HT1080 (cell line): ENCODE data around the gene ANXA4. TPM values are rescaled to one million over a fixed set of nuclear protein-coding genes. Genes with fewer than 3 reads are reported as not detected.
"Not testable (repeated sequence)": the region's sequence is repeated elsewhere in the genome, so short reads cannot be mapped to it uniquely, and the experiment has no call there.

Experiments
- DNase-seq: peaks from one replicate; pipeline ENCODE4 v3.0.0-alpha.2; 2015; ENCODE audit warnings: low read depth
- total RNA-seq: library from RNA; depleted of rRNA; stranded (reverse); fragments of >200 nt; shearing (Covaris generic); gene quantifications from 2 replicates; pipeline ENCODE4 v1.2.3, GENCODE V29; 2014

The ANXA4 gene
- total RNA-seq, 1 experiment from 2014 or later: 36.2 TPM

DNA sequence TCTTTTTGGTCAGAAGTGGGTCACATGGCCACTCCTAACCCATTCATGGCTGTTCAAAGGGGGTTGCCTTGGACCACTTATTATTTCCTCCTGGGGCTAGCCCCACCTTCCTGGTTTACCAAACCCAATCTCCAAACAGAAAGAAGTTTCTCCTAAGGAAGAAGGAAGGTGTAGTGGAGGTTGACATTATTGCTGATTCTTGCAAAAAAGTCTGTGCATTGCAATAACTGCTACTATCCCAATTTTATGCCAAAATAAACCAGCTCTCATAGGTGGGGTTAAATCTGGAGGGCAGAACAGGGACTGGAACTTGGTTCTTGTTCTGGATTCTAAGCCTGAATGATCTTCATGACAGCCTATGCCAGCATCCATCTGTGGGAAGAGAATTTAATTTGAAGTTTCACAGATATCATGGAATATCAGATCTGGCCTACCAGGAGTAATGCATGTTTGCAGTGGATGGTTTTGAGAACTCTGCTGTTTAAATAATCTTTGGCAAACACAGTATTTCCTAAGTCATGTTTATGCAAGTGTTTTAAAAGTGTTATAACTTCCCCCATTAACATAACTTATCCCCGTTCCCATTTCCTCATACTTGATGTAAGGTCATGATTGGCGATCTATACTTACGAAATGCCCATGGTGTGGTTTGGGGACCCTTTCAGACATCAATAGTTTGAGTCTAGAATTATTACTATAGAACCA, 11.9 kb downstream of the ANXA4 start:
- DNase-seq: no peak

DNA sequence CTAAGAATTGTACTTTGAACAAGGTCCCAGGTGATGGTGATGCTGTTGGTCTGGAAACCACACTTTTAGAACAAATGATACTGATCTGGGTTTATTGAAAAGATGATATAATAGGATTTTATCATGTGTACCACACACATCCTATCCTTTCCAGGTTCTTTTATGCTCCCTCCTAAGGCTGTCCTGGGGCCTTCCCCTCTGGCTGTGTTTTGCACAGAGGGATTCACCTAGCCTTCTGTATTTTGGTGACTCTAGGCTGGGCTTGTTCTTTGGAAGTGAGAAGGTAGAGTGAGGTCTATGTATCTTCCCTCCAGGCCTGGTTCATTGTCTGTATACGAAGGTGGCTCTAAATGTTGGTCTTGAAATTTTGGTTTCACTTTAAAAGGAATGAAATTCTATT, 12.7 kb downstream of the ANXA4 start:
- no peak for DNase-seq

DNA sequence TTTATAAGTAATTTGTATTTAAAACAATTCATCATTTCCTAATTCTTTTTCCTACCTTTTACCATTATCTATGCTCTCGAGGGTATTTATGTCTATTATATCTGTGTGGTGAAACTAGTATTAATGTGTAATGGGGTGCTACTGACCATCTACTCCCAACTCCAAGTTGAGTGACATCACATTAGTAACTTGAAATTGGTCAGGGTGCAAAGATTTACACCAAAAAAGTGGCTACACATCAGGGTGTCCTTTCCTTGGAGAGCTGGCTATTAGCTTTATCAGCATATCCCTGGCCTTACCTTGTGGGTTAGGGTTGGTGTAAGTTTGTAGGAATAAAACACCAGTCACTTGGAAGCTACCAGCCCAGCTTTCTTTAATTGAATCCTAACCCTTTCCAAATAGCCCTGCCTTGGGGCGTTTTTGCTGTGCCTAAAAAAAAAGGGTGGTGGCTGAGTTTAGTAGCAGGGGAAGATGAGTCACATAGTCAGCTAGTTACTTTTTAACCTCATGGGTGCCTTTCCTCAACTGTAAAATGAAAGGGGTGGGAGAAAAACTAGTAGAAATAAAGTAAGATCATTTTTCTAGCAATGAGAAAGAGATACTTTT, 14.0 kb downstream of the ANXA4 start:
- peak; percentile 83 for DNase-seq

DNA sequence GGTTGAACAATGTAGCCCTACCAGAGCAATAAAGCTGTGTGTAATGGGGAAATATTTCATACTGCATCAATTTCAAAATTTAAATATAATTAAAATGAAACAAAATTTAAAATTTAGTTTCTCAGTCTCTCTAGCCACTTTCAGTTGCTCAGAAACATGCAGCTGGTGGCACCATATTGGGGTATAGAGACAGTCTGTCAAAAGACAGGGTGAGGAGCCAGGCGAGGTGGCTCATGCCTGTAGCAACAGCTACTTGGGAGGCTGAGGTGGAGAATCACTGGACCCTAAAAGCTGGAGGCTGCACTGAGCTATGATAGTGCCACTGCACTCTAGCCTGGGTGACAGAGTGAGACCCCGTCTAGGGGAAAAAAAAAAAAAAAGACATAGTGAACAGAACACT, 20.1 kb downstream of the ANXA4 start:
- DNase-seq: no peak

DNA sequence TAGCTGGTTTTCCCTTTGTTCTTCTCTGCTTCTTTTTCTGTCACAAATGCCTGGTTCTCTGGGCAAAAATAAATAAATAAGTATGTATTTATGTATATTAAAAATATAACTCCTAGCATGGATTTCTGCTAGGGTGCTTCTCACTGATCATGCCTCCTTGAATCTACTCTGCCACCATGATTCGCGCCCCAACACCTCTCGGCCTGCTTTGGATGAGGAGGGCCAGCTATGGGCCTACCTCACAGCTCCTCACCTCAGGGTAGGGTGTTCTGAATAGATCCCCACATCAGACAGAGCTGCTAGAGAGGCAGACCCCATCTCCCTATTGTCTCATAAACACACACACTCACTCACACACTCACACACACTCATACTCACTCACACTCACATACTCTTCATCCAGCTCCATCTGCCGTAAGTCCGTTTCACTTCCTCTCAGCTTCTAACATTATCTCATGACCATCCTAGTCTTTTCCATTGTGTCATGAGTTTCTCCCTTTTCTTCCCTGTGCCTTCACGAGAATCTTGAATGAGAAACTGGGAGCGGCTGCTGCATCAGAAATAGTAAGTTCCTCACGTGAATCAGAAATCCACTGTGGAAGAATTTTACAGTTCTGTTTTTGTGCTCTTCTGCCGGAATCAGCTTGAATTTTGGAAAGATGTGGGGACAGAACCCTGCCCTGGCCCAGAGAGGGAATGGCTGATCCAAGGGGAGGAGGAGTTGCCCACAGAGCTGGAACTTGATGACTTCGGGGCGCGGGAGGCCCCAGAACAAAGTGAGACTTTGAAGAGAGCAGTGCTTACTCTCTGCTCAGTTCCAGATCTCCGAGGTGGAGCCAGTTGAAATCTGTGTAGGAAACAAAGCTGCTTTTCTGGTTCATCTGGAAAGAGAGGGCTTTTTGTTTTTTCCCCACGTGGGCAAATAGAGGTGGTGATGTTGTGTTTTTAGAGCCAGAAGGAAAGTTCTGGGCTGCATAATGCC, 20.9 kb downstream of the ANXA4 start:
- DNase-seq: no peak

DNA sequence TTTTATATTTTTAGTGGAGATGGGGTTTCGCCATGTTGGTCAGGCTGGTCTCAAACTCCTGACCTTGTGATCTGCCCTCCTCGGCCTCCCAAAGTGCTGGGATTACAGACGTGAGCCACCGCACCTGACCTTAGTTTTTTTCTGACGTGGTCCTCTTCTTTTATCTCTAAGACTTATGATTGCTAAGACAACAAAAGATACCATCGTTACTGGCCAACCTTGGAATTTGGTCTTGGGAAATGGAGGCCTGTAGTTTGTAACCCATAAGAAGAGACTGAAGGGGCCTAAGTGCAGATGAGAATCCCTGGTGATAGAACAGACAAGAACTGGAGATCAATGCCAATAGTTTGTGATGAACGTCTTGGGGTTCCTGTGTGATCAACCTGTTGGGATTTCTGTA, 21.9 kb downstream of the ANXA4 start:
- not testable (repeated sequence) for DNase-seq

DNA sequence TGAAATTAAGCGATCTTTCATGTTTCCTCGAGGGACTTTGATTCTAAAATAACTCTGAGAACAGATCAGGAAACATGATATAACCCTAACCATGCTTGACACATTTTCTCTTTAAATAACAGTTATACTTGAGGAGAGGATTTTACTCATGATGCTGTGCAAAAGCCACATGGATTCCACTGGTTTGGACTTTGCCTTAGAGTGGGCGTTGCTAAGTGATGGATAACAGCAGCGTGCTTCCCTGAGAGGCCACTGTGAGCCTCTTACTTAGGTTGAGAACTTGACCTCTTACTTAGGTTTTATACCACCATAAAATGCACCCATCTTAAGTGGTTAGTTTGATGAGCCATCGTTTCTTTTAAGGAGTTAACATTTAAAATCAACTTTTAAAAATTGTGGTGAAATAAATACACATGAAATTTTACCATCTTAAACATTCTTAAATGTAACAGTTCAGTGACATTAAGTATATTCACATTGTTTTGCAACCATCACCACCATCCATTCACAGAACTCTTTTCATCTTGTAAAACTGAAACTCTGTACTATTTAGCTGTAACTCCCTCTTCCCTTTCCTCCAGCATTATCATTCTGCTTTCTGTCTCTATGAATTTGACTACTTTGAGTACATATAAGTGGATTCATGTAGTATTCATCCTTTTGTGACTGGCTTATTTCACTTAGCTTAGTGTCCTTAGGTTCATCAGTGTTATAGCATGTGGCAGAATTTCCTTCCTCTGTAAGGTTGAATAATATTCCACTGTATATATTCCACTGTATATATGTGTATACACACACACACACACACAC, 22.6 kb downstream of the ANXA4 start:
- DNase-seq: no peak

DNA sequence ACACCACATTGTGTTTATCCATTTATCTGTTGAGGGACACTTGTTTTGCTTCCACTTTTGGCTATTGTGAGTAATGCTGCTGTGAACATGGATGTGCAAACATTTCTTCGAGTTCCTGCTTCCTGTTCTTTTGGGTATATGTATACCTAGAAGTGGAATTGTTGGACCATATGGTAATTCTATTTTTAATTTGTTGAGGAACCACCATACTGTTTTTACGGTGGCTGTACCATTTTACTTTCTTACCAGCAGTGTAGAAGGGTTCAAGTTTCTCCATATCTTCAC, 23.1 kb downstream of the ANXA4 start:
- DNase-seq: no peak

DNA sequence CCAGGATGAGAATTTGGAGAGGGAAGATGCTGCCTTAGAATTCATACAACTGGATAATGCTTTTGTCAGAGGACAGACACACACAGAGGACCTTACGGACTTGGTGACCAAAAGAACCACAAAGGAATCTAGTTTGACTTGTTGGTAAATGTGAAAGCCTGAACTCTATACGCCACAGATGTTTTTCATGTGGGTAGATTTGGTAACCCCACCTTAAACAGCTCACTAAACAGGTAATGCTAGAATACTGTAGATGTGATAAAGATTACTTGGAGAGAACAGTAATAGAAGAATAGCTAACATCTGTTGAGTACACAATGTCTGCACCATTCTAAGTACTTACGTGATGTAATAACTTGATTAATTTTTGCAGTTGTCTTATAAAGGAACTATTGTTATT, 24.1 kb downstream of the ANXA4 start:
- DNase-seq: no peak

DNA sequence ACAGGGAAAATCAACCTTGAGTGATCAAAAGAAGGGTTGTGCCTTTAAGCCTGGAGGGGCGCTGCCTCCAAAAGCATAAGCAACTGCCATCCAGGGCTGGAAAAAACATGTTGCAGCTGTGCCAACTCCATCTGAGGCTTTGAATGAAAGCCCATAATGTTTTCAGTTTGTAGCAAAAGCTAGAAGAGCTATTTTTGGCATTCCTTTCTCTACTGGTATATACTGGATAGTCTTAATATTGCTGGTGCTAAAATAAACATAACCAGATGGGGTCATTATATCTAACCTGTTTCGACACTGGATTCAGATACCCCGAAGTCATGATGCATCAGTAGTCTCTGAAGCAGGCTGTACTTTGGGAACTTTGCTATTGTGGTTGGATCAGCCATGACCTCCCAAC, 25.1 kb downstream of the ANXA4 start:
- DNase-seq: peak; percentile 30

DNA sequence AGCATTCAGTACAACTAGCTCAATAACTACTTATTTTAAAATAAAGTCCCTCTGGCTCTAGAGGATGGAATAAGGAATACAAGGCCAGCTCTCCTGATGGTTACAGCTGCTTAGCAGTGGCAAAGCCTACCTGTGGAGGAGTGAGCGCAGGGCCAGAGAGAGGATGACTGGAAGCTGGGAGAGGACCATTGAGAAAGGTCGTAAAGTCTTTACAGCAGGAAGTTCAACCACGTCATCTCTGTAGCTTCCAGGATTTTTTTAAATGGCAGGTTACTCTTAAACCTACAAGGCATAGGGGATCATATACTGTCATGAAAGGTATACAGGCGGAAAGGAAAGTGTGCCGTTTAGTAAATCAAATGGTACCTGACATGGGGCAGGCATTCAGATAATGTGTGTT, 26.3 kb downstream of the ANXA4 start:
- no peak for DNase-seq

DNA sequence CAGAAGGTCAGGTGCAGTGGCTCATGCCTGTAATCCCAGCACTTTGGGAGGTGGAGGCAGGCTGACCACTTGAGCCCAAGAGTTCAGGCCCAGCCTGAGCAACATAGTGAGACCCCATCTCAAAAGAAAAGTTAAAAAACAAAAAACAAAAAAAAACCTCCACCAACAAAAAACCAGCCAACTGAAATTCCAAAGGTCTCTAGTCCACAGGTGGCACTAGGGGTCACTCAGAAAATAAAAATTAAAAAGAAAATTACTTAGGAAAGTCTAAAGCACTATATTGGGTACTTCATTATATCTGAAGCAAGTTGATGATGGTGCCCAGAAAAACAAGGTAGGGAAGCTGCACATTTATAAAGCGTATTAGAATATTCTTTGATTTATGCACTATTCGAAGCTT, 26.9 kb downstream of the ANXA4 start:
- no peak for DNase-seq

DNA sequence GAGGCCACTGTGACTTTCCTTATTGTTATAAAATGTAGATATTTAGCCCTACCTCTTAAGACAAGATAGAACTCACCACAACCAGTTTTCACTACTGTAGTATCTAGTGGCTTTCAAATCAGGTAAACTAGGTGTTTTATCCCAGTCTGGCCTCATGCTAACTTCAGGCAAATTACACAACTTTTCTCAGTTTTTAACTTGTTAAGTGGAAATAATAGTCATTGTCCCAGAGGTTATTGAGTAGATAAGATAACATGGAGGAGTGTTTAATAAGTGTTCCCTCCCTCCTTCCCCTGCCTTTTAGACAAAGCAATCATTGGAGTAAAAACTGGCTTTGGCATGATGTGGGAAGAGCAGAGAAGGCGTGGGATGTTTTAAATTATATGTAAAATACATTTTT, 27.3 kb downstream of the ANXA4 start:
- DNase-seq: no peak

DNA sequence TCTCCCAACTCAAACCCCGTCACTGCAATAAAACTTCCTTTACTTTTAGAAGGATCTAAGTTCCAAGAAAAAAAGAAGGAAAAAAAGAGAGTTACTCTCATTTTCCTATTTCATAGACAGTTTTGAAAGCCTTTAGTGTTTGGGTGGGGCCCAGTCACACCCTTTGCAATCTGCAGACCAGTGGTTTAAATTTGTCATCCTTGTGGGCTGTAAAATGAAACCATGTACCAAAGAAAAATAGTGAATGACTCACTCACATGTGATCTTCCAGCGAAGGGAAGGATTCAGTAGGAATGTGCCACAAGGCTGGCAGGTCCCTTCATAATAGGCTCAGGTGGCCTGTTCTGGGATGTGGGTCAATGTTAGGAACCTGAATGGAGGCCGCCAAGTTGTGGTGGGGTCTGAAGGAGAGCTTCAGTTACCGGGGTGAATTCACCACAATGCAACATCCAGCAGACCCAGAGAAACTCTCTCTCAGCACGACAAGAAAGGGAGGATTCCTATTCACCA, 28.3 kb downstream of the ANXA4 start:
- peak; percentile 93 for DNase-seq

DNA sequence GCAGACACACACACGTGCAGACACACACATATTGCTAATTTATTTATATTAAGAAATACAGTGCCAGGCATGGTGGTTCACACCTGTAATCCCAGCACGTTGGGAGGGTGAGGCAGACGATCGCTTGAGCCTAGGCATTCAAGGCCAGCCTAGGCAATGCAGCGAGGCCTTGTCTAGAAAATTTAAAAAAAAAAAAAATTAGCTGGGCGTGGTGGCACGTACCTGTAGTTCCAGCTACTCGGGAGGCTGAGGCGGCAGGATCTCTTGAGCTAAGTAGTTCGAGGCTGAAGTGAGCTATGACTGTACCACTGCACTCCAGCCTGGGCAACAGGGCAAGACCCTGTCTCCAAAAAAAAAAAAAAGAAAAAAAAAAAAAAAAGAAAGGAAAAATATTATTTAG, 28.8 kb downstream of the ANXA4 start:
- no peak for DNase-seq

DNA sequence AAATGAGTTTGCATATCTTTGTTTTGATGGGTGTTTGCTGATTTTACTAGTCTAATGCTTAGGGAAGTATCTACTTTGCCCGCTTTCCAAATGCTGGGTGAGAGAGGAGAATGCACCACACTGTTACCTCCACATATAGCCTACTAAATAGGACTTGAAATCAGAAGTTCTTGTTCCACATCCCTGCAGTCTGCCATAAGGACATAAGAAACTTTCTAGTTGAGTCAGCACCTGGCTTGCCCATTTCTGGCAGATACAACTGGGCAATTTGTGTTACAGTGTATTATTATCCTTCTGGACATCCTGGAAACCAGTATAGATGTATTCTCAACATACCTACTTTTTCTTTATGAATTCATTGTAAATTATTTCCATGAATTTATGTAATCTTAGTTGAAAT, 29.5 kb downstream of the ANXA4 start:
- no peak for DNase-seq

DNA sequence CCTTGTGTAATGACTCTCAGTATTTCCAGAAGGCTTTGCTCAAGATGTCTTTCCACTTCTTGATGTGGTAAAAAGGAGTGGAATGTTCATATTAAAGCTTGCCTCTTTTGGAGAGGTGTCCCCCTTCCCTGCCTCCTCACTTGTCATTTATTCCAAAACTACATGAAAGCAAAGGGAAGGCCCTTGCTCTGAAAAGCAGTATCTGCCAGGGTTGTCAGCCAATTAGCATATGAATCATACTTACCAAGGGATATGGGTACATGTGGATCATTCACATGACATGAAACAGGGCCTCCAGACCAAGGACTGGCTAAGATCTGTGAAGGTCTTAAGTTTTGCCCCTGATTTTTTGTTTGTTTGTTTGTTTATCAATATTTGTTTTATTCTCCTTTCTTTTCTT, 31.3 kb downstream of the ANXA4 start:
- DNase-seq: peak; percentile 59

DNA sequence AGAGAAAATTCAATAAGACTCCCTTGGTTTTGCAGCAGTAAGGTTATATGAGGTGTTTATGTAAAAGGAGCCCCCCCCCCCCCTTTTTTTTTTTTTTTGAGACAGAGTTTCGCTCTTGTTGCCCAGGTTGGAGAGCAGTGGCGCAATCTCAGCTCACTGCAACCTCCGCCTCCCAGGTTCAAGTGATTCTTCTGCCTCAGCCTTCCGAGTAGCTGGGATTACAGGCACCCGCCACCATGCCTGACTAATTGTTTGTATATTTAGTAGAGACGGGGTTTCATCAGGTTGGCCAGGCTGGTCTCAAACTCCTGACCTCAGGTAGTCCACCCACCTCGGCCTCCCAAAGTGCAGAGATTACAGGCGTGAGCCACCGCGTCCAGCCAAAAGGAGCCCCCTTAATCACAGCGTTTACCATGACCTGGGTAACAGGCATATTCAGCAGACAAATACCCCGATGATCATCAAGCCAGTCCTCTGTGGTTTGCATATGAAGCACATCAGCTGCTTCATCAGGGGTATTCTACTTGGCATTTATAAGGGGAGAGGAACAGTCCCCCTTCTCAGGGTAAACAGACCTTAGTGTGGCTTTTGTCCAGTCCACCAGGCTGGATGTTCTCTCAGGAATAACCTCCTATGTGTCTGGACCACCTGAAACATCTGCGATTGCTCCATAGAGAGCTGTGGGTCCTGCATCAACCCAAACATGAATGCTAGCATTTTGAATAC, 32.5 kb downstream of the ANXA4 start:
- DNase-seq: not testable (repeated sequence)

DNA sequence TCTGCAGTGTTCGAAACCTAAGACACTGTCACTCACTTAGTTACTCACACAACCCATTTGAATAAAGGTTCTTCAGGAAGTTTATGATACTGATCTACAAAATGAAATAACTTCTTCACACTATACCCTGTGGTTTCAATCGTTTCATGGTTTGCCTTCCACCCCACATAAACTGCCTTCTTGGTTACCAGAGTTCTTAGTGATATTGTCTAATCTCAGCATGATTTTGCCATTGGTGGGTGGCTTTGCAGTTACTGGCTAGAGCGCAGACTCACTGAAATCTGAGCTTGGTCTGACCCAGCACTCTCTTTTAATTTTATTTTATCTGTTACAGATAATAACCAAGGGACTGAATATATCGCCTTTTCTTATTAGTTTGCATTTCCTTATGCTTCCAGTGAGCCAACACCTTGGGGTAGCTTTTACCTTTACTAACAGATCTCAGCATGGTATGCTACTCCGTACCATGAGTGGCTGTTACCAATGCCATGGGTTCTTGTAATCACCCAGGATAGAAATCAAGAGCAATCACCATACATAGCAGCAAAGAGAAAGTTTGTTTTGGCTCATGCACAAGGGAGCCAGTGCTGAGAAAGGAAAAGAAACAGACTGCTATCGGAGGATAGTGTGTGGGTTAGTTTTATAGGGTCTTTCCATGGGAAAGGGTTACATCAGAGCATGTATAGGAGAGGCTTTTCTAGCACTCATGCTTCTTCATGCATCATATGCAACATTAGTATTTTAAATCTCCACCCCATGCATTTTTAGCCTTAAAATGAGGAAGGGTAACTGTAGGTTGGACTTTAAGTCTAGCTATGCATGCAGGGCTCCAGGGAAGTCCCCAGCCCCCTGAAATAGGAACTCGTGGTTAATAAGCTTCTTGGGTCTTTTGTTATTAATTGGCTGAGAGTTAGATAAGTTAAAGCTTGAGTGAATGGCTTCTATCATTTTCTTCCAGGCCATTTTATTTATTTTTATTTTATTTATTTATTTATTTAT, 33.3 kb downstream of the ANXA4 start:
- no peak for DNase-seq
